Measurements from ENCODE around the gene CRISP1. TPM values are rescaled to one million over a fixed set of nuclear protein-coding genes. Genes with fewer than 3 reads are reported as not detected.

The CRISP1 gene
- total and polyA plus RNA-seq, 2 of the 4 experiments (the other 2 are of a cell fraction), result not detected

- Histone ChIP-seq H3K4ac (ENCODE audit: low read depth, low read length) (no peak overlapping the region), H3K9me1 (ENCODE audit: insufficient read depth, low read length) (no peaks in the 10 kb centered on the region), H3K4me2 (ENCODE audit: low read depth, low read length) (no peak overlapping the region), H2BK20ac (ENCODE audit: low read depth, low read length) (no peak overlapping the region), H3K9me3 (ENCODE audit: control insufficient read depth, insufficient read depth, low read length) (no peaks in the 10 kb centered on the region), H4K8ac (ENCODE audit: low read depth in 2 of 2, low read length in 2 of 2) (no peak overlapping the region), H3K9ac (ENCODE audit: low read depth, low read length) (no peak overlapping the region), H2AK5ac (ENCODE audit: low read depth, low read length) (no peak overlapping the region), H2BK15ac (ENCODE audit: low read depth, low read length) (no peak overlapping the region), H3K23ac (ENCODE audit: low read depth, low read length) (no peak overlapping the region), H3K27ac (ENCODE audit: insufficient read depth, low read length) (no peak overlapping the region), H3K4me3 (ENCODE audit: insufficient read depth, low read depth, low read length) (no peak overlapping the region), H4K5ac (ENCODE audit: low read depth, low read length) (no peak overlapping the region), H3K14ac (replicated peaks; ENCODE audit: low read depth, low read length) (no peak overlapping the region), H3K18ac (ENCODE audit: low read depth, low read length) (no peak overlapping the region), H4K20me1 (ENCODE audit: insufficient read depth, low read length) (no peaks in the 10 kb centered on the region), H2BK5ac (ENCODE audit: low read depth, low read length, poor library complexity, severe bottlenecking) (no peak overlapping the region), H3K36me3 (ENCODE audit: control insufficient read depth, insufficient read depth, low read length) (no peaks in the 10 kb centered on the region), H3K27me3 (ENCODE audit: control insufficient read depth, insufficient read depth, low read length) (no peaks in the 10 kb centered on the region), H2AK9ac (replicated peaks; ENCODE audit: low read depth, low read length, poor library complexity) (no peak overlapping the region), H3K79me1 (ENCODE audit: low read depth in 1 of 2, low read length in 2 of 2) (no peaks in the 10 kb centered on the region), H4K91ac (ENCODE audit: insufficient read depth, low read depth, low read length) (no peak overlapping the region), H2AFZ (replicated peaks; ENCODE audit: low read length, poor library complexity) (no peak overlapping the region), H3K4me1 (ENCODE audit: control insufficient read depth, insufficient read depth, low read length) (no peaks in the 10 kb centered on the region), H3K56ac (ENCODE audit: extremely low read depth, insufficient read depth, low read length) (no peak overlapping the region), H2BK120ac (ENCODE audit: low read depth, low read length) (no peak overlapping the region)
- no peak for ATAC-seq (ENCODE audit: low read depth)
- BruUV-seq (replicated peaks), result no TSS peak
- CTCF ChIA-PET, result no interaction called here
- DNase-seq, result no peak
- POLR2A ChIA-PET (ENCODE audit: unreplicated experiment), result no interaction called here
- in situ Hi-C loops (cut with MboI; ENCODE audit: low sequenced_read_pairs) (no loop called here), intact Hi-C loops (cut with micrococcal nuclease) (no loop called here), dilution Hi-C loops (cut with HindIII; ENCODE audit: low sequenced_read_pairs, unreplicated experiment) (no loop called here)
- TF ChIP-seq MAFK (IDR thresholded peaks at IDR 0.05; ENCODE audit: low read depth, low read length), result no peak
- no peak for TF ChIP-seq CTCF (conservative IDR thresholded peaks at IDR 0.05; ENCODE audit: low read depth, low read length)
- no peak for TF ChIP-seq RFX5 (IDR thresholded peaks at IDR 0.05; ENCODE audit: low read depth, low read length)
- no peak for TF ChIP-seq USF2 (IDR thresholded peaks at IDR 0.05; ENCODE audit: low read depth, low read length)
- no peak for TF ChIP-seq MAZ (IDR thresholded peaks at IDR 0.05; ENCODE audit: borderline replicate concordance, low read depth, low read length)
- no peak for TF ChIP-seq BHLHE40 (IDR thresholded peaks at IDR 0.05; ENCODE audit: low read depth, low read length)
- TF ChIP-seq, protein P1, sequence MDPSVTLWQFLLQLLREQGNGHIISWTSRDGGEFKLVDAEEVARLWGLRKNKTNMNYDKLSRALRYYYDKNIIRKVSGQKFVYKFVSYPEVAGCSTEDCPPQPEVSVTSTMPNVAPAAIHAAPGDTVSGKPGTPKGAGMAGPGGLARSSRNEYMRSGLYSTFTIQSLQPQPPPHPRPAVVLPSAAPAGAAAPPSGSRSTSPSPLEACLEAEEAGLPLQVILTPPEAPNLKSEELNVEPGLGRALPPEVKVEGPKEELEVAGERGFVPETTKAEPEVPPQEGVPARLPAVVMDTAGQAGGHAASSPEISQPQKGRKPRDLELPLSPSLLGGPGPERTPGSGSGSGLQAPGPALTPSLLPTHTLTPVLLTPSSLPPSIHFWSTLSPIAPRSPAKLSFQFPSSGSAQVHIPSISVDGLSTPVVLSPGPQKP (IDR thresholded peaks at IDR 0.05; ENCODE audit: borderline replicate concordance, low read depth, low read length), result no peak
- no peak for TF ChIP-seq FOS (IDR thresholded peaks at IDR 0.05; ENCODE audit: low read depth, low read length)
- TF ChIP-seq MXI1 (IDR thresholded peaks at IDR 0.05; ENCODE audit: borderline replicate concordance, low read depth, low read length), result no peak
- no peak for TF ChIP-seq CEBPB (IDR thresholded peaks at IDR 0.05; ENCODE audit: low read depth, low read length)
- WGBS, 2 experiments (ENCODE audit: extremely low coverage in 2 of 2, insufficient read length in 1 of 2), result no CpG with 5 or more reads among the region's 3 CpGs
Measured at GRCh38 chr6:49915035-49915434, 48.7 kb upstream of the CRISP1 start.

All from IMR-90 (cell line).